Psoas muscle (tissue), 8 donors: ENCODE measurements around the gene COL13A1. TPM values are rescaled to one million over a fixed set of nuclear protein-coding genes. Genes with fewer than 3 reads are reported as not detected.

Experiments used
- ATAC-seq, 4 donors: fragments of 200-7000 bp; cut with Tn5 transposase; one replicate each; pipeline ENCODE4 v1.9.1; 2020; ENCODE audit warnings: moderate library complexity in 3 of 4, mild to moderate bottlenecking in 2 of 4
- DNase-seq, 2 donors: peaks; one replicate each; pipeline ENCODE4 v3.0.0-alpha.2; 2020
- H3K27ac ChIP-seq: fragments of 200-600 bp; one replicate; pipeline ENCODE4 v1.8.0; 2022
- H3K27me3 ChIP-seq, 3 donors: fragments of 200-600 bp in 1 of 3; one replicate each; pipeline versions ENCODE4 v1.6.1 to v1.8.0; 2013 to 2022; ENCODE audit warnings: low read length in 2 of 3, mild to moderate bottlenecking in 2 of 3, moderate library complexity in 1 of 3; ENCODE audit not compliant: insufficient read depth in 3 of 3
- H3K36me3 ChIP-seq, 2 donors: fragments of 200-600 bp in 1 of 2; one replicate each; pipeline versions ENCODE4 v1.6.1 to v1.8.0; 2013 to 2022; ENCODE audit warnings: low read depth in 1 of 2, mild to moderate bottlenecking in 1 of 2, moderate library complexity in 1 of 2; ENCODE audit not compliant: insufficient read depth in 1 of 2
- H3K4me1 ChIP-seq: fragments of 200-600 bp; one replicate; pipeline ENCODE4 v1.8.0; 2022
- H3K4me3 ChIP-seq: fragments of 200-600 bp; one replicate; pipeline ENCODE4 v1.8.0; 2022; ENCODE audit warnings: mild to moderate bottlenecking
- H3K9me3 ChIP-seq: fragments of 200-600 bp; one replicate; pipeline ENCODE4 v1.8.0; 2022
- WGBS, 3 donors: extraction: QIAGEN DNeasy Blood & Tissue Kit; methylation state at CpG; one replicate each; pipeline versions ENCODE4 v1.1.6 to v1.1.7; 2013; 5-methylcytosine and 5-hydroxymethylcytosine counted together
- intact Hi-C, 2 donors: fragments of 100-400 bp; cut with DNase I; formaldehyde crosslinking; loops; one replicate each; pipeline versions ENCODE4 v1.11.0 to v1.14.2; 2022
- polyA plus RNA-seq, 3 donors: library from polyadenylated mRNA; stranded (reverse); fragments of 200-250 nt; gene quantifications; one replicate each; pipeline ENCODE4 v1.2.3, GENCODE V29; 2013
- total RNA-seq, 4 donors: library from RNA; stranded (reverse); fragmentation: NEBNext Ultra II Directional in 2 of 4; extraction: Animal tissue kit (Norgen Biotek cat#: 25700) in 2 of 4; gene quantifications; one replicate each; pipeline versions ENCODE4 v1.2.1 to v1.2.4, GENCODE V29; 2021 to 2023
- TF ChIP-seq, protein P1 (sequence below): fragments of 200-600 bp; IDR thresholded peaks from one replicate; pipeline ENCODE4 v1.8.0; 2022; ENCODE audit warnings: antibody characterized with exemption
- donor health status: healthy with polysubstance abuse.
- donor health status: DM: no; HTN: no; CAD: no; lungs with moderate emphysema.
- donor health status: Bipolar disorder and iron deficiency.
- donor health status: healthy.
- donor health status: DM: yes; HTN: yes; CAD: no.
- donor health status: DM: no; HTN: no; CAD: no.
- donor health status: DM: no; HTN: no; CAD: no.
- donor health status: DM: yes; HTN: yes; CAD: no.

COL13A1 gene
- total and polyA plus RNA-seq, 7 donors: 0.35 to 10.7 (median 2.6) TPM

DNA sequence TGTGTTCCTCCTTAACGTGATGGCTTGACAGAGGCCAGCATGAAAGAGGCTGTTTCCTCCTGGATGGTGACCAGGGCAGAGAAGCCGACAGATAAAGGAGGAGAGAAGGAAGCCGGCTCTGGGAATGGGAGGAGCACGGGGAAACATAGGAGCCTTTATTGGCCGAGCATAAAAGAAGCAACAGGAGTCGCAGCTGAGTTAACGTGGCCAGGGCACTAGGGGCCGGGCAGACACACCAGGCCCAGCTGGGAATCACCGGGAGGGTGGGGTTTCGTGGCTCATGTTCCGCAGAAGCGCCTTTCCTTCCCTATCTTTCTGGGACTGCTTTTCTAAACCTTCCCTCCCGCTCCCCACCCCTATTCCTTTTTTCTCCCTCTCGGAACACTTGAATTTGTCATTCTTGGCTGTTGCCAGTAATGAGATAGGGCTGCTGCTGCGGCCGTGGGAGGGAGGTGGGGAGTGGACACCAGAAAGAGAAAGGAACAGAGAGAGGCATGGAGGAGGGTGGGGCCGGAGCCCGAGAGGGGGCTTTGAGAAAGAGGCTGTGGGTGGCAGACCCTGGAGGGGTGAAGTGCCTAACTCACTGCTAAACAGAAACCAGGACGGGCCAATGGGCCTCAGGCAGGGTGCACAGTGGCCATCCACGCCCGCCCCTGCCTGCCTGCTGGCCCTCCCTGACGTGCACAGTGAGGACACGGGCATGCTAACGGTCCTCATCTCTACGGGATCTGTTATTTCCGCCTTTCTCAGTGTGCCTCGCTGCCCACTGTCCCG lies 65.2 kb downstream of the COL13A1 start:
- intact Hi-C loops: no loop called here

DNA sequence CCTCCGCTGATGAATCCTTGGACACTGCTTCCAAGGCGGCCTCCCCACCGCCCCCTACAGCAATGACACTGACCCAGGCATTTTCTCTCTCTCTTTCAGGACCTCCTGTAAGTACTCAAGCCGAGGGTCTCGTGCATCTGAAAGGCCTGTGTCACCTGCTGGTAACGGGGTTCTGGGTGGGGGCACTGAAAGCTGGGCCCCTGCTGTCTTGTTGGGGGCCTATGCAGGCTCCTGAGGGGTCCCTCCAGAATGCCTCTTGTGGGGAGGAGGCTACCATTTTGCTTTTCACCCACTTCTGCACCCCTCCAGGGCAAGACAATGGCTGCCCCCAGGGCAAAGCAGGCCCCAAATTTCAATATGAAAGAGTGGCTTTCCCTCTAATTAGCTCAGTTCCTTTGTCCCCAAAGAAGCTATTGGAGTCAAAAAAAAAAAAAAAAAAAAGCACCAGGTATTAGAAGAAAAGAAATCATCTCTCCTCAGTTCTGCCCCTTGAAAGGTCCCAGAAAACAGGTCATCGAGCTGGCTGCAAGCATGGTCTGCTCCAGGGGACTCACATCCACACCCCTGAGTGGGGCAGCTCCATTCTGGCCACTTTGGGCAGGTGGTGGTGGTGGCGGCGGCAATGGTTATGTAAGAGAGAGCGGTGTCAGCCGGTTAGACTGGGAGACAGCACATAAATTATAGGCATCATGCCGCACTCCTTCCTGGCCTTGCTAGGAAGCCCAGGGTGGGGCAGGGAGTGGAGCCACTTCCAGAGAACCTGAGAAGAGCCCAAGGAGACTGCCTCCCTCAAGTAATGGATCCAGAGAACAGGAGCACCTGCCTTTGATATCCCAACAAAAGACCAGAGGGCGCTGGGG lies 66.2 kb downstream of the COL13A1 start:
- H3K9me3 ChIP-seq: no peaks in the 10 kb centered on the region
- no peaks in the 10 kb centered on the region for H3K27me3 ChIP-seq
- no peak overlapping the region for H3K4me3 ChIP-seq
- WGBS, 3 donors: 77 to 89% (median 83%) methylated on average over 13 of the region's 13 CpGs
- ATAC-seq (peak in 3 of 4 donors; percentile 59 to 76 (median 75)), DNase-seq (peak in 1 of 2 donors; percentile 32)
- TF ChIP-seq, protein P1, sequence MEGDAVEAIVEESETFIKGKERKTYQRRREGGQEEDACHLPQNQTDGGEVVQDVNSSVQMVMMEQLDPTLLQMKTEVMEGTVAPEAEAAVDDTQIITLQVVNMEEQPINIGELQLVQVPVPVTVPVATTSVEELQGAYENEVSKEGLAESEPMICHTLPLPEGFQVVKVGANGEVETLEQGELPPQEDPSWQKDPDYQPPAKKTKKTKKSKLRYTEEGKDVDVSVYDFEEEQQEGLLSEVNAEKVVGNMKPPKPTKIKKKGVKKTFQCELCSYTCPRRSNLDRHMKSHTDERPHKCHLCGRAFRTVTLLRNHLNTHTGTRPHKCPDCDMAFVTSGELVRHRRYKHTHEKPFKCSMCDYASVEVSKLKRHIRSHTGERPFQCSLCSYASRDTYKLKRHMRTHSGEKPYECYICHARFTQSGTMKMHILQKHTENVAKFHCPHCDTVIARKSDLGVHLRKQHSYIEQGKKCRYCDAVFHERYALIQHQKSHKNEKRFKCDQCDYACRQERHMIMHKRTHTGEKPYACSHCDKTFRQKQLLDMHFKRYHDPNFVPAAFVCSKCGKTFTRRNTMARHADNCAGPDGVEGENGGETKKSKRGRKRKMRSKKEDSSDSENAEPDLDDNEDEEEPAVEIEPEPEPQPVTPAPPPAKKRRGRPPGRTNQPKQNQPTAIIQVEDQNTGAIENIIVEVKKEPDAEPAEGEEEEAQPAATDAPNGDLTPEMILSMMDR: no peak
- intact Hi-C loops: no loop called here
- H3K36me3 ChIP-seq: no peaks in the 10 kb centered on the region
- no peaks in the 10 kb centered on the region for H3K4me1 ChIP-seq
- H3K27ac ChIP-seq: no peak overlapping the region

More for the DNA sequence above, 65.2 kb downstream of the COL13A1 start:
- TF ChIP-seq, protein P1: no peak
- Histone ChIP-seq H3K27ac (no peak overlapping the region), H3K9me3 (no peaks in the 10 kb centered on the region), H3K27me3 (no peaks in the 10 kb centered on the region), H3K4me1 (peaks cover under 1% of the 10 kb centered on the region), H3K4me3 (no peak overlapping the region), H3K36me3 (no peaks in the 10 kb centered on the region)
- peak in 3 of 4 donors; percentile 32 to 55 (median 43) for ATAC-seq
- DNase-seq: peak in 1 of 2 donors; percentile 37
- WGBS, 3 donors: 71 to 76% (median 75%) methylated on average over 28 of the region's 28 CpGs

DNA sequence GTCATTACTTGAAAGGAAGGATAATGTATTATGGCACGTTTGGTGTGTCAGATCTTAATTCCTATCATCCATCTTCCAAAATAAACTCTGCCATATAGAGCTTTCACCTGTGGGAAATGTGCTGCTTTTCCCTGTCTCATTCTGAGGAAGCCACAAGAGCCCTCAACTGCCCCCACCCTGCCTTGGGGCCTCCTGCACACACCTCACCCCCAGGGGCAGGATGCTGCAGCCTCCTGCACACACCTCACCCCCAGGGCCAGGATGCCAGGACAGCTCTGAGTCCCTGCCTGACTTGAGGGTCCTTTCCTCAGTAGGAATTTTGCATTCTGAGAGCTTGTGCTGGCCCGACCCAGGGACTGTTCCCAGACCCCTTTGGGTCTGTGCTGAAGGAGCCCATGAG lies 67.1 kb downstream of the COL13A1 start:
- Histone ChIP-seq H3K9me3 (no peaks in the 10 kb centered on the region), H3K27me3 (no peaks in the 10 kb centered on the region), H3K36me3 (no peaks in the 10 kb centered on the region), H3K27ac (no peak overlapping the region), H3K4me3 (no peak overlapping the region), H3K4me1 (no peaks in the 10 kb centered on the region)
- ATAC-seq (no peak), DNase-seq (peak in 1 of 2 donors; percentile 15)
- intact Hi-C loops: no loop called here
- WGBS, 3 donors: 75 to 94% (median 77%) methylated on average over 2 of the region's 2 CpGs
- TF ChIP-seq, protein P1: no peak

DNA sequence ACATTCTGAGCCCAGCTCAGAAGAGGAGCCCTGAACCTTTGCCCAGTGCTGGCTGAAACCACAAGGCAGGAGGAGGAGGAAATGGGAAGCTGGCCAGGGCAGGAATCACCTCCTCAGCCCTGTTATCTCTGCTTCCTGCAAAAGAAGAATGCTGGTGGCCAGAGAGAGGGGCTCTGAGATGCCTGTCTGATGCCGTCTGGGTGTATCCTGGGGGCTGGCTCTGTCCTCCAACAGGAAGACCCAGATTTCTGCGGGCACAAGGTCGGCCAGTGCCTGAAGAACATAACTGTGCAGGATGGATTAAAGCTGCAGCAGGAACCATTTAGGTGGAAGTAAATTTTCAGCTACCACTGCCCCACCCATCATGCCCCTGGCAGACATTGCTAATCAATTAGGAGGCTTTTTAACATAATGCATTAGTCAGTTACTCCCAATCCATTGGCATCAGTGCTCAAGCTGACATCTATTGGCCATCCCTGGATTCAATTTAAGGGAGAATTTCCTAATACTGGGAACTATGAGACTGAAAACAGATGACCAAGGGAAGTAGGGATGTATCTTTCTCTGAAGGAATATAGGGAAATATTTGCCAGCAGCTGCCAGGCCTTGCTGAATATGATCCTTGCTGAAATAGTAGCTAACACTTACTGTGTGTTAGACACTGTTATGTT lies 67.7 kb downstream of the COL13A1 start:
- H3K9me3 ChIP-seq: no peaks in the 10 kb centered on the region
- WGBS, 3 donors: 79 to 89% (median 83%) methylated on average over 3 of the region's 3 CpGs
- no peaks in the 10 kb centered on the region for H3K27me3 ChIP-seq
- TF ChIP-seq, protein P1: no peak
- no peak overlapping the region for H3K27ac ChIP-seq
- no peaks in the 10 kb centered on the region for H3K4me1 ChIP-seq
- peak in 1 of 2 donors; percentile 23 for DNase-seq
- intact Hi-C loops: no loop called here
- H3K36me3 ChIP-seq: no peaks in the 10 kb centered on the region
- no peak overlapping the region for H3K4me3 ChIP-seq
- ATAC-seq: no peak
